ENCODE results near the gene IVNS1ABP.

The IVNS1ABP gene

GRCh38 chr1:185311589-185312225, 5.3 kb downstream of the IVNS1ABP start:
- FAIRE-seq (no peak), DNase-seq (ENCODE audit: insufficient read length, low spot score) (no peak)
- TF ChIP-seq, protein P1, sequence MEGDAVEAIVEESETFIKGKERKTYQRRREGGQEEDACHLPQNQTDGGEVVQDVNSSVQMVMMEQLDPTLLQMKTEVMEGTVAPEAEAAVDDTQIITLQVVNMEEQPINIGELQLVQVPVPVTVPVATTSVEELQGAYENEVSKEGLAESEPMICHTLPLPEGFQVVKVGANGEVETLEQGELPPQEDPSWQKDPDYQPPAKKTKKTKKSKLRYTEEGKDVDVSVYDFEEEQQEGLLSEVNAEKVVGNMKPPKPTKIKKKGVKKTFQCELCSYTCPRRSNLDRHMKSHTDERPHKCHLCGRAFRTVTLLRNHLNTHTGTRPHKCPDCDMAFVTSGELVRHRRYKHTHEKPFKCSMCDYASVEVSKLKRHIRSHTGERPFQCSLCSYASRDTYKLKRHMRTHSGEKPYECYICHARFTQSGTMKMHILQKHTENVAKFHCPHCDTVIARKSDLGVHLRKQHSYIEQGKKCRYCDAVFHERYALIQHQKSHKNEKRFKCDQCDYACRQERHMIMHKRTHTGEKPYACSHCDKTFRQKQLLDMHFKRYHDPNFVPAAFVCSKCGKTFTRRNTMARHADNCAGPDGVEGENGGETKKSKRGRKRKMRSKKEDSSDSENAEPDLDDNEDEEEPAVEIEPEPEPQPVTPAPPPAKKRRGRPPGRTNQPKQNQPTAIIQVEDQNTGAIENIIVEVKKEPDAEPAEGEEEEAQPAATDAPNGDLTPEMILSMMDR (IDR thresholded peaks at IDR 0.05; ENCODE audit: insufficient read depth, missing control alignments): no peak

GRCh38 chr1:185309566-185309965, 7.5 kb downstream of the IVNS1ABP start:
- FAIRE-seq: no peak
- TF ChIP-seq, protein P1 (IDR thresholded peaks at IDR 0.05; ENCODE audit: insufficient read depth, missing control alignments): no peak
- DNase-seq (ENCODE audit: insufficient read length, low spot score): no peak

GRCh38 chr1:185308126-185308525, 8.9 kb downstream of the IVNS1ABP start:
- FAIRE-seq (peak; percentile 66), DNase-seq (ENCODE audit: insufficient read length, low spot score) (no peak)
- TF ChIP-seq, protein P1 (IDR thresholded peaks at IDR 0.05; ENCODE audit: insufficient read depth, missing control alignments): no peak

DNA sequence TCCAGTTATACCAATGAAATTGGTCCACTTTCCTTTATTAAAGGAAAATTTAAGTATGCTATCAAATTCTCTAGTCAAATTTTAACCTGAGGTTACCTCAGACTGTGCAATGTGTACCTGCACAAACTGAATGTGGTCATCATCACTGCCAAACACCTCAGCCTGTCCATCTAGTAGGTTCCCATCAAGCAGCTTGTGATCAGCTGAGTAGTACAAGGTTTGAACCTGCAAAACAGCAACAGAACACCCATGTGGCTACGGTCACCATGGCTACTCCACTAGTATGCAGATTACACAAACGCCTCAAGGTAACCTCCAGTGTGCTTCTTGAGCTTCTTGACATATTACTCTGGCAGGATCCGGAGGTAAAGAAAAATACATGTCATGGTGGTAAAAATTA, 11.6 kb downstream of the IVNS1ABP start:
- DNase-seq (ENCODE audit: insufficient read length, low spot score): no peak
- FAIRE-seq: no peak
- TF ChIP-seq, protein P1 (IDR thresholded peaks at IDR 0.05; ENCODE audit: insufficient read depth, missing control alignments): no peak

DNA sequence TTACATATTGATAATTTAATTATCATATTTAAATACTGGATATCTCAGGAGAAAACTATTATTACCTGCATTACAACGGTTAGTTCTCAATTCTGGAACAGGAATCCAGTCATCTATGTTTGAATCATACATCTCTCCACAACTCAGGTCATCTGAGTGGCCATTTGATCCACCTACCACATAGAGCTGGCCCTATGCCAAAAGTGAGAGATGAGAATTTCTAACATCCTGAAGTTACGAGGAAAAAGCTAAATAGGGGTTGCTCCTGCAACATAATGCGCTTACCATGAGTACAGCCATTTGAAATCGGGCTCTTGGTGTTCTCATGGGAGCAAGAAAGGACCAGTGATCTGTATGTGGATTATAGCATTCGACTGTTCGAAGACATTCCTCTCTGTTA, 16.9 kb downstream of the IVNS1ABP start:
- TF ChIP-seq, protein P1 (IDR thresholded peaks at IDR 0.05; ENCODE audit: insufficient read depth, missing control alignments): no peak
- FAIRE-seq: no peak
- no peak for DNase-seq (ENCODE audit: insufficient read length, low spot score)

GRCh38 chr1:185297982-185298381, 19.1 kb downstream of the IVNS1ABP start:
- TF ChIP-seq, protein P1 (IDR thresholded peaks at IDR 0.05; ENCODE audit: insufficient read depth, missing control alignments): no peak
- DNase-seq (ENCODE audit: insufficient read length, low spot score) (no peak), FAIRE-seq (peak; percentile 6)

GRCh38 chr1:185295091-185295490, 22.0 kb downstream of the IVNS1ABP start:
- no peak for DNase-seq (ENCODE audit: insufficient read length, low spot score)
- FAIRE-seq: peak; percentile 41
- TF ChIP-seq, protein P1 (IDR thresholded peaks at IDR 0.05; ENCODE audit: insufficient read depth, missing control alignments): no peak

Data from D721Med (cell line).